ENCODE results near the gene EPAS1. TPM values are rescaled to one million over a fixed set of nuclear protein-coding genes. Genes with fewer than 3 reads are reported as not detected.

Gene EPAS1
- total RNA-seq, 1 experiment from 2014 or later = 77.3 TPM

DNA sequence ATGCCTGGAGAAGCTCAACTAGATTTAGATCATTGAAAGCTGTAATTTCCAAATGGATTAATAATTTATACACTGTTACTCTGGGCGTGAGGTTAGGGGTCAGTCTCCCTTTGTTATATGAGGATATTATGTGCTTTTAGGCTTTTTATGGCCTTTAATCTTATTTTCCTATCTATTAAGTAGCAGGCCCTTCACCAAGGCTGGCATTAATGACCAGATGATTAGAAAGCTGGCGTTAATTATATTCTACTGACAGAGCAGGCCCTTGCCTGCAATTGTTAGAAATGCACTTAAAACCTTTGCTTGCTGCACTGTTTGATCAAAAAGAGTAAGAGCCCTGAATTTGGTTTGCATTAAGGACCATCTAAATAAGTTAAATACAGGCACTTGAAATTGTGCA, 75.3 kb downstream of the EPAS1 start:
- ChIA-PET CTCF (no interaction called here), POLR2A (no interaction called here)
- Mint-ChIP-seq H3K27me3 (ENCODE audit: insufficient read depth, unreplicated experiment) (no peaks in the 10 kb centered on the region), H3K36me3 (ENCODE audit: insufficient read depth, unreplicated experiment) (peaks cover 31% of the 10 kb centered on the region), H3K27ac (ENCODE audit: unreplicated experiment) (no peak overlapping the region), H3K4me3 (ENCODE audit: unreplicated experiment) (no peak overlapping the region), H3K9me3 (ENCODE audit: unreplicated experiment) (no peaks in the 10 kb centered on the region), H3K4me1 (ENCODE audit: low read depth, unreplicated experiment) (no peaks in the 10 kb centered on the region)
- Histone ChIP-seq H3K9me3 (no peaks in the 10 kb centered on the region), H3K4me1 (no peaks in the 10 kb centered on the region), H3K27me3 (replicated peaks; ENCODE audit: control insufficient read depth, insufficient read depth, low read length) (no peaks in the 10 kb centered on the region), H3K36me3 (ENCODE audit: control insufficient read depth, insufficient read depth, low read length) (peaks cover 4% of the 10 kb centered on the region; the same call in 1 of the 2 replicates), H3K4me3 (ENCODE audit: low read depth, low read length) (no peak overlapping the region)
- no TSS peak for BruUV-seq (replicated peaks)
- intact Hi-C loops (cut with micrococcal nuclease; ENCODE audit: unreplicated experiment) = no loop called here
- no peak for TF ChIP-seq CTCF (IDR thresholded peaks at IDR 0.05; ENCODE audit: insufficient read depth in 1 of 2, low read depth in 1 of 2, low read length in 1 of 2, severe bottlenecking in 1 of 2, unreplicated experiment in 1 of 2)
- DNase-seq = no peak

- BruUV-seq (replicated peaks) = no TSS peak
Observed at GRCh38 chr2:46373238-46373637, 76.0 kb downstream of the EPAS1 start.

DNA sequence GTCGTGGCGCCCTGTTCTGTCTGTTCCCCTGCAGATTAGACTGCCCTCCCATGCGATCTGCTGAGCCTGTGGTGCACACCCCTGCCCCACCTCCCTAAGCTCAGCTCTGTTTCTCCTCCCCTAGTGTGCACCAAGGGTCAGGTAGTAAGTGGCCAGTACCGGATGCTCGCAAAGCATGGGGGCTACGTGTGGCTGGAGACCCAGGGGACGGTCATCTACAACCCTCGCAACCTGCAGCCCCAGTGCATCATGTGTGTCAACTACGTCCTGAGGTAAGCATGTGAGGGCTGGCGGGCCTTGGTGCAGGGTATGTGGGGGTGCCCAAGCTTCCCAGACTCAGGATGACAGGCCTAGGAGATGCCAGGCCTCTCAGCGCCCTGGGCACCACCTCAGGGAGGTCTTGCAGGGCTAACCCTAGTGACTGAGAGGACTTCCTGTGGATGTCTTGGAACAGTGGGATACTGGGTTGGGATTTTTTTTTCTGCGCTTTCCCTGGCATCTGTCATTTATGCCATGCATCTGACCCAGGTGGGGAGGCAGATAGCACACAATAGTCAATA, 78.4 kb downstream of the EPAS1 start:
- no peak for TF ChIP-seq CTCF (IDR thresholded peaks at IDR 0.05; ENCODE audit: insufficient read depth in 1 of 2, low read depth in 1 of 2, low read length in 1 of 2, severe bottlenecking in 1 of 2, unreplicated experiment in 1 of 2)
- BruUV-seq (replicated peaks) = no TSS peak
- H3K4me1 Mint-ChIP-seq (ENCODE audit: low read depth, unreplicated experiment) = no peaks in the 10 kb centered on the region
- H3K27me3 ChIP-seq (replicated peaks; ENCODE audit: control insufficient read depth, insufficient read depth, low read length) = no peaks in the 10 kb centered on the region
- H3K36me3 ChIP-seq (ENCODE audit: control insufficient read depth, insufficient read depth, low read length) = peaks cover 3% of the 10 kb centered on the region; the same call in 1 of the 2 replicates
- no peaks in the 10 kb centered on the region for H3K9me3 ChIP-seq
- H3K36me3 Mint-ChIP-seq (ENCODE audit: insufficient read depth, unreplicated experiment) = peaks cover 29% of the 10 kb centered on the region
- DNase-seq = no peak
- no peaks in the 10 kb centered on the region for H3K9me3 Mint-ChIP-seq (ENCODE audit: unreplicated experiment)
- ChIA-PET POLR2A (no interaction called here), CTCF (no interaction called here)
- no peaks in the 10 kb centered on the region for H3K4me1 ChIP-seq
- no peak overlapping the region for H3K4me3 Mint-ChIP-seq (ENCODE audit: unreplicated experiment)
- no peak overlapping the region for H3K4me3 ChIP-seq (ENCODE audit: low read depth, low read length)
- H3K27ac Mint-ChIP-seq (ENCODE audit: unreplicated experiment) = no peak overlapping the region
- H3K27me3 Mint-ChIP-seq (ENCODE audit: insufficient read depth, unreplicated experiment) = no peaks in the 10 kb centered on the region
- intact Hi-C loops (cut with micrococcal nuclease; ENCODE audit: unreplicated experiment) = no loop called here

More at GRCh38 chr2:46373238-46373637, 76.0 kb downstream of the EPAS1 start:
- POLR2A ChIA-PET = no interaction called here
- no peak for TF ChIP-seq CTCF (IDR thresholded peaks at IDR 0.05; ENCODE audit: insufficient read depth in 1 of 2, low read depth in 1 of 2, low read length in 1 of 2, severe bottlenecking in 1 of 2, unreplicated experiment in 1 of 2)
- Histone ChIP-seq H3K9me3 (no peaks in the 10 kb centered on the region), H3K27me3 (replicated peaks; ENCODE audit: control insufficient read depth, insufficient read depth, low read length) (no peaks in the 10 kb centered on the region), H3K4me1 (no peaks in the 10 kb centered on the region), H3K4me3 (ENCODE audit: low read depth, low read length) (no peak overlapping the region), H3K36me3 (ENCODE audit: control insufficient read depth, insufficient read depth, low read length) (peaks cover 3% of the 10 kb centered on the region; the same call in 1 of the 2 replicates)
- no peak for DNase-seq
- CTCF ChIA-PET = interaction anchor here (0.6 kb wide), 1 partner anchor 447 kb away, joined by 3 read pairs; no protein-coding TSS in a partner anchor
- Mint-ChIP-seq H3K36me3 (ENCODE audit: insufficient read depth, unreplicated experiment) (peaks cover 29% of the 10 kb centered on the region), H3K4me1 (ENCODE audit: low read depth, unreplicated experiment) (no peaks in the 10 kb centered on the region), H3K27ac (ENCODE audit: unreplicated experiment) (no peak overlapping the region), H3K9me3 (ENCODE audit: unreplicated experiment) (no peaks in the 10 kb centered on the region), H3K4me3 (ENCODE audit: unreplicated experiment) (no peak overlapping the region), H3K27me3 (ENCODE audit: insufficient read depth, unreplicated experiment) (no peaks in the 10 kb centered on the region)
- intact Hi-C loops (cut with micrococcal nuclease; ENCODE audit: unreplicated experiment) = no loop called here
